Activated CD8-positive, alpha-beta memory T cell treated with anti-CD3 and anti-CD28 coated beads for 4 hours (primary cell): ENCODE results near the gene SLC46A1.
"Not testable (repeated sequence)": the region's sequence is repeated elsewhere in the genome, so short reads cannot be mapped to it uniquely, and the experiment has no call there.

Source experiments
- DNase-seq, 2 donors: peaks; one replicate each; pipeline ENCODE4 v3.0.0-alpha.2; 2020; ENCODE audit warnings: low read depth in 2 of 2

The SLC46A1 gene

DNA sequence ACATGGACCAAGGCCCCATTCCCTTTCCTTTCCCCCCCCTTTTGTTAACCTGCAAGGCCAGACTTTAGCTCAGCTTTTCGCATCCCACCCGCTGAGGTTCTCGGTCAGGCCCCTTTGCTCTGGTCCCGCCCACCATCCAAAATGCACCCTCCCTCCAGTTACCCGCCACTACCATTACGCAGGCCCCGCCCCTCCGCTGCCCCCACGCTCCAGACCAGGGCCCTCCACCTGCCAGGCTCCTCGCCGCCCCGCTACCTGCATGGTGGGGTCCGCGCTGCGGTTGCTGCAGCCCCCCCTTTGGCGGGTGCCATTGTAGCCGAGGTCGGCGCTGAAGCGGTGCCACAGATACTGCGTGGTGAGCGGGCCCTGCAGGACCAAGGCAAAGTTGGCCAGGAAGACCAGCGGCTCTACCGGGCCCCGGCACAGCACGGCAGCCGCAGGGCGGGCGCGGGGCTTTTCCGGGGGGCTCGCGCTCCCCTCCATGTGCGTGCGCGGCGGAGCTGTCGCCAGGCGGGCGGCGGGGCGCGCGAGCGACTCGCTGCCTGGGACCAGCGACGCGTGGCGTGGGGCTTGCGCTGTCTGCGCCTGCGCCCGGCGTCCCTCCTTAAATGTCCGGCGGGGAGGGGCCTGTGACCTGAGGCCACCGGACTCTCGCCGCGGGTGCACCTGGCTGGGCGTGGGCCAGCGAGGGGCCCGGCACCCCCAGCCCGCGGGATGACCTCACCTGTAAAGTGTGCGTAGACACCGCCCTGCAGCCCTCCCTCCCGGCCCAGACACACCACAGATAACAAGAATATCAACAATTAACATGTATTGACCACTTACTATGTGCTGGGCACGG is at the start of gene SLC46A1:
TSS of gene SLC46A1 (minus strand) at position 581 of the 841 bp plus-strand sequence. CDS start at position 483, 98 bp downstream.
- DNase-seq = no peak

GRCh38 chr17:28449859-28450258 is 43.8 kb upstream of the SLC46A1 start:
- DNase-seq = no peak

DNA sequence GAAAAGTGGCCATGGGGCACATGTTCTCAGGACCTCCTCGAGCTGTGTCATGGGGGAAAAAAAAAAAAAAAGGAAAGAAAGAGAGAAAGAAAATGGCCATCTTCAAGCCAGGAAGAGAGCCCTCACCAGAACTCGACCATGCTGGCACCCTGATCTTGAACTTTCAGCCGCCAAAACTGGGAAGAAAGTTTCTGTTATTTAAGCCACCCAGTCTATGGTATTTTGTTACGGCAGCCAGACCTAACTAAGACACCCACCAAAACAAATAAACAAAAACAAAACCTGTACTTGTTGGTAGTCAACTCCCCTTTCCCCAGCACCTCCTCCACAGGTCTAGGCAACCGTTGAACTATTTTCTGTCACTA is 41.4 kb upstream of the SLC46A1 start:
- no peak for DNase-seq

GRCh38 chr17:28446716-28447395 is 40.8 kb upstream of the SLC46A1 start:
- DNase-seq = no peak

DNA sequence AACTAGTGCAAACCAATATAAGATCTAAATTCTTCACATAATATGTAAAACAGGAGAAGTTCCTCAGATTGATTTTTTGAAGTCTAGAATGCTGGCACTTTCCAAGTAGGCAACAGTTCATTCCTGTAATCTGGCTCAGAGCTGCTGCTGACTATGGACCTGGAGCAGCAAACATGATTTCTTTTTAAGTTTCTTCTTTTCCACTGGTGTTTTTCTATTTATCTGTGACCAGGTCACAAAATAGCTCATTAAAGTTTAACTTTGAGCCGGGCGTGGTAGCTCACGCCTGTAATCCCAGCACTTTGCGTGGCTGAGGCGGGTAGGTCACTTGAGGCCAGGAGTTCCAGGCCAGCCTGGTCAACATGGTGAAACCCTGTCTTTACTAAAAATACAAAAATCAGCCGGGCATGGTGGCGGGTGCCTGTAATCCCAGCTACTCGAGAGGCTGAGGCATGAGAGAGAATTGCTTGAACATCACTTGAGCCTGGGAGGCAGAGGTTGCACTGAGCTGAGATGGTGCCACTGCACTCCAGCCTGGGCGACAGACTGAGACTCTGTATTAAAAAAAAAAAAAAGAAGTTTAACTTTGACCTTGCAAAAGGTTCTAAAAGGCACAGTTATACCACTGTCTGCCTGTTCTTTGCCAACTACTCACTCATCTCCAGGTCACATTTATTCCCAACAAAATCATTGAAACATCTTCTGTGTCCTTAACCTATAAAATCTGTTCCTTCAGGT is 38.1 kb upstream of the SLC46A1 start:
- DNase-seq = no peak

DNA sequence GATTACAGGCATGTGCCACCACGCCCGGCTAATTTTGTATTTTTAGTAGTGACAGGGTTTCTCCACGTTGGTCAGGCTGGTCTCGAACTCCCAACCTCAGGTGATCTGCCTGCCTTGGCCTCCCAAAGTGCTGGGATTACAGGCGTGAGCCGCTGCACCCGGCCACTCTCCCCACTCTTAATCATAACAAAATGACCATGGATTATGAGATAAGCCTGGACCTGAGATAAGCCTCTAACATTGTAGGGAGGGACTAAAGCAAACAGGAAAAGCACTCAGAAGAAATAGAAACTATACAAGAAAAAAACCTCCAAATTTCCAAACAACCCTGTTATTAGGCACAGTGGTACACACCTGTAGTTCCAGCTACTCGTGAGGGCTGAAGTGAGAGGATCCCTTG is 28.3 kb upstream of the SLC46A1 start:
- DNase-seq = not testable (repeated sequence)

DNA sequence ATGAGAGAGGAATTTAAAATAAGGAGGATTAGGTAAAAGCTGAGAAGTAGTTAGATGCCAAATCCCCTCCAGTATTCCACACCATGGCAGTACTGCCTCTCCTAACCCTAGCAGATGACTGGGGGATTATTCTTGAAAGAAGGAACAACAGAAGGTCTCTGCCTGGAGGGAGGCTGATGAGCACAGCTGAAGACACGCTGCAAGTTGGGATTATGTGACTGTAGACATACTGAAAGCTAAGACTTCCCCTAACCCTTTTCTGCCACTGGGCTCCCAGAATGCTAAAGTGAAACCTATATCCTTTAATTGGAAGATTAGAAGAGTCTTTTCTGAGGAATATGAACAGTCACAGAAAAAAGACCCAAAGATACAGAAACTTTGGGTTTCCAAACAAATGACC is 27.7 kb upstream of the SLC46A1 start:
- DNase-seq = no peak

DNA sequence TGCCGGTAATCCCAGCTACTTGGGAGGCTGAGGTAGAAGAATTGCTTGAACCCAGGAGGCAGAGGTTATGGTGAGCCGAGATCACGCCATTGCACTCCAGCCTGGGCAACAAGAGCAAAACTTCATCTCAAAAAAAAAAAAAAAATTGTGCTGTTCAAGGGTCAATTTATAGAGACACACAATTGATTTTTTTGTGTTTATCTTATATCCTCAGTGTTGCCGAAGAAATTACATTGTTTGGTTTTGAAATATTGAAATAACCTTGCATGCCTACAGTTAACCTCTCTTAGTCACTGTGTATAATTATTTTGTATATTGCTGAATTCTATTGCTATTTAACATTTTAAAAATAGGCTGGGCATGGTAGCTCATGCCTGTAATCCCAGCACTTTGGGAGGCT is 22.0 kb upstream of the SLC46A1 start:
- not testable (repeated sequence) for DNase-seq

GRCh38 chr17:28427371-28427770 is 21.4 kb upstream of the SLC46A1 start:
- no peak for DNase-seq

DNA sequence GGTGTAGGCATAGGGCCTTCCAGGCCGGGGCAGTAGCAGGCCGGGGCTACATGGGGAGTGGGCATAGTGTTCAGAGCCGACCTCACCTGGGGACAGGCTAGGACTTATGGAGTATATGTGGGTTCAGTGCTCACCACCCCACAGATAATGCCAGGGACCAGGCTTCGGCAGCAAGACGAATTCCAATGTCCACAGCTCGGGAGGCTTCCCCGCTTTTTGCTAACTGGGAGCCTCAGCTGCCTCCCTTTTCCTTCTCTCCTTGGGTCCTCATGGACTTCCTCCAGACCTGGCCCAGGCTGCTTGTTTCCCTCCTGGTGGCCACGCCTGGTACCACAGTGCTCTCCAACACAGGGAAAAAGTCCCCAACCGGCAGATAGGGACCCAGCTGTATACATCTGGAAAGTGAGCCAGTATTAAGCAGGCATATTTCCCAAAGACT is 20.1 kb upstream of the SLC46A1 start:
- DNase-seq = no peak

GRCh38 chr17:28425206-28425605 is 19.2 kb upstream of the SLC46A1 start:
- no peak for DNase-seq

GRCh38 chr17:28421787-28422305 is 15.8 kb upstream of the SLC46A1 start:
- DNase-seq = no peak

GRCh38 chr17:28416703-28417311 is 10.8 kb upstream of the SLC46A1 start:
- DNase-seq = peak in 1 of 2 donors; percentile 18

GRCh38 chr17:28415886-28416285 is 9.9 kb upstream of the SLC46A1 start:
- no peak for DNase-seq

DNA sequence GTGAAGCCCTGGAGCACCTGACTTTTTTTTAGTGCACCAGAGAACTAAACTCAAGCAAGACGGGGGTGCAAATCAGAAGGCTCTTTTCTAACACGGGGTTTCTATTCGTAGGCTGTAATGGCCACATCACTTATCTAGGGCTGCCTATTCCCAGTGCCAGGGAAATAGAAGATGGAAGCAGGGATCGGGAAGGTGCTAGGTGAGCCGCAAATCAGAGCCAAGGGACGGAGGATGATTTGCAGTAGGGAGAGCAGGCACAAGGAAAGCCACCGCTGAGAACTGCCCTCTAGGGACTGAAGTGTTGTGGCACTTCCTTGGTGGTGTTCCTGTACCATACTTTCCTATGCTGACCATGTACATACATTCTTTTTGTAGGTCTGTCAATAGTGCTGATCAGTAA is 7.8 kb upstream of the SLC46A1 start:
- no peak for DNase-seq

DNA sequence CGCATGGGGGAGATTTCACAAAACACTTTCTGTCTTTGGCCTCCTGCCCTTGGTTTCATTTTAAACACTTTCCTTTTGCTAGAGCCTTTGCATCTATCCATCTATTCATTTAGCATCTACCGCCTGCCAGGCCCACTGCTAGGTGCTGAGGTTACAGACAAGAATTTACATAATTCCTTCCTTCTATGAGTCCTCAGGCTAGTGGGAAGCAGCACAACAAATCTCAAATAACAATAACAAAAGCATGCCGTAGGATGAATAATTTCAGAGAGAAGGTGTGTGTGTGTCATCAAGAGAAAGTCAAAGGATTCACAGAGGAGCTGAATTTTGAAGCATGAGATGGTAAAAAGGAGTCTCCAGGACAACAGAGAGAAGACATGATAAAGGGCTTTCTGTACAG is 6.1 kb upstream of the SLC46A1 start:
- DNase-seq = no peak

- no peak for DNase-seq
These were observed 1.9 kb upstream of the SLC46A1 start for GRCh38 chr17:28407974-28408306.

GRCh38 chr17:28407130-28407973 is 1.3 kb upstream of the SLC46A1 start:
- no peak for DNase-seq

DNA sequence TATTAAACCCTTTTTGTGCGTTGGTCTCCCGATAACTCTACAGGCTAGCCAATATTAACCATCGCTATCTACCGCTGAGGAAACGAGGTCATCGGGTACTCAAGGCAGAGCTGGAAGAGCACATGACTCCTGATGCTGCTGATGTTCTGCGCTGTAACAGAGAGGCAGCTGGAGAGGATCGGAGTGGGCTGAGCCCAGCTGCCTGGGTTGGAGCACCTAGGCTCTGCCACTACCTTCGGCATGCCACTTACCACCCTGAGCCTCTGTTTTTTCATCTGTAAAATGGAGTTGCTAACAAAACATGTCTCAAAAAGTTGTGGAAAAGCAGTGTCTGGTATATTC is 432 bp upstream of the SLC46A1 start:
- DNase-seq = no peak

- no peak for DNase-seq
These were observed 1.0 kb downstream of the SLC46A1 start for GRCh38 chr17:28404812-28405570.

GRCh38 chr17:28404461-28404811 is 1.6 kb downstream of the SLC46A1 start:
- no peak for DNase-seq
